GM06990 (cell line): ENCODE data around the gene BFSP2.
"Not testable (repeated sequence)": the region's sequence is repeated elsewhere in the genome, so short reads cannot be mapped to it uniquely, and the experiment has no call there.

Source experiments
- DNase-seq: peaks from one replicate; pipeline ENCODE4 v3.0.0-alpha.2; 2011; ENCODE audit not compliant: insufficient read length; ENCODE audit errors: extremely low read depth
- H3K27me3 ChIP-seq: replicated peaks from 2 replicates; pipeline ENCODE4 v1.6.0; 2011; ENCODE audit warnings: low read length; ENCODE audit not compliant: control insufficient read depth, insufficient read depth
- H3K36me3 ChIP-seq: 2 replicates; pipeline ENCODE4 v1.5.1; 2011; ENCODE audit warnings: low read length; ENCODE audit not compliant: control insufficient read depth, insufficient read depth
- H3K4me3 ChIP-seq: replicated peaks from 2 replicates; pipeline ENCODE4 v1.5.1; 2011; ENCODE audit warnings: low read depth, mild to moderate bottlenecking, control low read depth, low read length
- TF ChIP-seq, protein P1 (sequence below): IDR thresholded peaks from 2 replicates; pipeline ENCODE4 v1.5.1; 2011; ENCODE audit warnings: low read length, control low read depth, mild to moderate bottlenecking, inconsistent platforms; ENCODE audit not compliant: insufficient read depth, poor library complexity, severe bottlenecking

BFSP2 gene

DNA sequence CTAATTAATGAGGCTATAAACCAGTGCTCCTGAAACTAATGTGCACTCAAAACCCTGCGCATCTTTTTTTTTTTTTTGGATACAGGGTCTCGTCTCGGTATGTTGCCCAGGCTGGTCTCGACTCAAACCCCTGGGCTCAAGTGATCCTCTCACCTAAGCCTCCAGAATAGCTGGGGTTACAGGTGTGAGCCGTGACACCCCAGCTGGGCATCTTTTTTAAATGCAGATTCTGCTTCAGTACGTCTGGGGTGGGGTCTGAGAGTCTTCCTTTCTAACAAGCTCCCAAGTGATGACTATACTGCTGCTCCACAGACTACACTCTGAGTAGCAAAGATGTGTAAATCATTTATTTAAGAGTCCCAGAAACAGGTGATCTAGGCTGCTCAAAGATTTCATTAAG lies 73.0 kb downstream of the BFSP2 start:
- Histone ChIP-seq H3K36me3 (no peaks in the 10 kb centered on the region), H3K4me3 (no peak overlapping the region), H3K27me3 (no peaks in the 10 kb centered on the region)
- DNase-seq, result no peak
- TF ChIP-seq, protein P1, sequence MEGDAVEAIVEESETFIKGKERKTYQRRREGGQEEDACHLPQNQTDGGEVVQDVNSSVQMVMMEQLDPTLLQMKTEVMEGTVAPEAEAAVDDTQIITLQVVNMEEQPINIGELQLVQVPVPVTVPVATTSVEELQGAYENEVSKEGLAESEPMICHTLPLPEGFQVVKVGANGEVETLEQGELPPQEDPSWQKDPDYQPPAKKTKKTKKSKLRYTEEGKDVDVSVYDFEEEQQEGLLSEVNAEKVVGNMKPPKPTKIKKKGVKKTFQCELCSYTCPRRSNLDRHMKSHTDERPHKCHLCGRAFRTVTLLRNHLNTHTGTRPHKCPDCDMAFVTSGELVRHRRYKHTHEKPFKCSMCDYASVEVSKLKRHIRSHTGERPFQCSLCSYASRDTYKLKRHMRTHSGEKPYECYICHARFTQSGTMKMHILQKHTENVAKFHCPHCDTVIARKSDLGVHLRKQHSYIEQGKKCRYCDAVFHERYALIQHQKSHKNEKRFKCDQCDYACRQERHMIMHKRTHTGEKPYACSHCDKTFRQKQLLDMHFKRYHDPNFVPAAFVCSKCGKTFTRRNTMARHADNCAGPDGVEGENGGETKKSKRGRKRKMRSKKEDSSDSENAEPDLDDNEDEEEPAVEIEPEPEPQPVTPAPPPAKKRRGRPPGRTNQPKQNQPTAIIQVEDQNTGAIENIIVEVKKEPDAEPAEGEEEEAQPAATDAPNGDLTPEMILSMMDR, result no peak

DNA sequence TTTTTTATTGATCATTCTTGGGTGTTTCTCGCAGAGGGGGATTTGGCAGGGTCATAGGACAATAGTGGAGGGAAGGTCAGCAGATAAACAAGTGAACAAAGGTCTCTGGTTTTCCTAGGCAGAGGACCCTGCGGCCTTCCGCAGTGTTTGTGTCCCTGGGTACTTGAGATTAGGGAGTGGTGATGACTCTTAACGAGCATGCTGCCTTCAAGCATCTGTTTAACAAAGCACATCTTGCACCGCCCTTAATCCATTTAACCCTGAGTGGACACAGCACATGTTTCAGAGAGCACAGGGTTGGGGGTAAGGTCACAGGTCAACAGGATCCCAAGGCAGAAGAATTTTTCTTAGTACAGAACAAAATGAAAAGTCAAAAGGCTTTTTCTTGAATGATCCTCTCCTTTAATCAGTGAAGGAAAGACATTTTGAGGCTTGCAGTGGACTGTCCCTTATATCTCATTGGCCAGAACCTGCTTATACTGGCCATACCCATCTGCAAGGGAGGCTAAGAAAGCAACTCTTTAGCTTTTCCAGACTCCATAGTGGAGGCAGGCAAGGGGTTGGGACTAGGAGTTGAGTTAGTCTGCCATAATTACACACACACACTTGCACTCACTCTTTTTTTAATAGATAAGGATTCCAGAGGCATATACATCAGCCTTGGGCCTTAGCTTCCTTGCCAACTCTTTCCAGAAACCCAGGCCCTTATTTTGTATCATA lies 73.8 kb downstream of the BFSP2 start:
- not testable (repeated sequence) for H3K27me3 ChIP-seq, H3K4me3 ChIP-seq, H3K36me3 ChIP-seq, DNase-seq

DNA sequence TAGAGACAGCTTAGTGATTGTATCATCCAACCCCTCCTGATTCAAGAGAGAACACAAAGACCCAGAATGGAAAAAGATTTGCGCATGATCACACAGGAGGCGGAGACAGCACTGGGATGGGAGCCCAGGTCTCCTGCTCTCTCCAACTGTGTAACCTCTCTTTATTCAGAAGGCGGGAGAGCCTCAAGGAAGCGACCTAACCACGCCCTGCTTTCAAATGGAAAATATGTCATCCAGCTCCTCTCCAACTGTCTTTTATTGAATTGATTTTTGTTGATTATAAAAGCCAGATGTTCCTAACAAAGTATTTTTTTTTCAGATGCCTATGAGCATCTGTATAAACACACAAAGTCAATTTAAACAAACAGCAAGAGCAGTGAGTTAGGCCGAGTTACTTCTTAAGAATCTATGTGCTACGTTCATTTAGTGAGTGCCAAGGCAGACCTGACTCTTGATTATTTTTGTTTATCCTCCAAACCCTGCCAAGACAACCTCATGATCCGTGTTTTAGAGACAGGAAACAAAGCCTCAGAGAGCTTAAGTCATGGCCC lies 74.5 kb downstream of the BFSP2 start:
- no peak for DNase-seq
- TF ChIP-seq, protein P1, result no peak
- H3K4me3 ChIP-seq, result no peak overlapping the region

DNA sequence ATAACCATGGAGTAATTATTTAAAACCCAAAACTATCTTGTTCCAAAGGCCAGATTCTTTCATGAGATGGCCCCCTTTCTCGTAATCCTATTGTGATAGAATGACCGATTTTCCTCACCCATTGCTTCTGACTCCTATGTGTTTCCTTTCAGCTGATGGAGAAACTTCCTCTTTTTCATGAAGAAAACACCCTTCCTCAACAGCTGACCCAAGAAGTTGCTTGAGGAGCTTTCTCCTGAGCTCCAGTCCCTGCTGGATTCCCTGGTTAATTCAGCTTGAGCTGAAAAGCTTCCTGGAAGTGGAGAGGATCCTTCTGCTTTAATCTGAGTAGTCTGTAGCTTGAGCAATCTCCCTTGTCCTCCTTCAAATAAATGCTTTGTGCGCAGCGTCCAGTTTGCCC lies 75.0 kb downstream of the BFSP2 start:
- H3K36me3 ChIP-seq, result no peaks in the 10 kb centered on the region
- TF ChIP-seq, protein P1, result no peak
- no peaks in the 10 kb centered on the region for H3K27me3 ChIP-seq
- no peak for DNase-seq
- H3K4me3 ChIP-seq, result no peak overlapping the region

More for the DNA sequence above, 74.5 kb downstream of the BFSP2 start:
- no peaks in the 10 kb centered on the region for H3K27me3 ChIP-seq
- H3K36me3 ChIP-seq, result no peaks in the 10 kb centered on the region

DNA sequence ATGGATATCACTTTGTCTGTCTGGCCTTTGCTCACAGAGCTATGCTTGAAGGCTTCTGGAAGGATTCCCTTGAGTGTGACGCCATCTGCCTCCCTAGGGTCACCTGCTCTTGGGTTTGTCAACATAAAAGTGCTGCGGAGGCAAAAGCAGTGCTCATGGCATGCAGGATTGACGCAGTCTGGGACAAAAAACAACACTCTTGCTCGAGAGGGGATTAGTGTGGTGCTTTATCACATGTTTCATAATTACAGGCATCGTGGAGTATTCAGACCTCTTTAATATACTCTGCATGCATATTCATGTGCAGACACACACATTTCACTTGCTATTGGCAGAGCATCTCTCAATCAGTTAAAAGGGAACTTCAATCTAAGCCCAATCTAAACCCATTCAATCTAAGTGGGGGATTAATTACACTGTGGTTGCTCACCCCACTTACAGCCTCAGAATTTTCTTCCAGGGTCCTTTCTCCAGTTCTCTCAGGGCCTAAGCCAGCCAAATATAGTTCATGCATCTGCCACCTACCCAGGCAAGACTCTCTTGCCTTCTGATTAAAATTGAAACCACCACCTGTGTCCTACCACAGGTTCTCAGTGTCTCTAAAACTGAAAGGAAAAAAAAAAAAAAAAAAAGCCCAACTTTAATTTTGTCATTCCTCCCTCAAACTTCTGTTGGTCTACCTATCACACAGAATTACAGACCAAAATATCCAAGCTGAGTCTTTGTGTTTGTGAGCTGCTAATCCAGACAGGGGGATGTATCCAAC lies 75.6 kb downstream of the BFSP2 start:
- Histone ChIP-seq H3K27me3 (no peaks in the 10 kb centered on the region), H3K36me3 (no peaks in the 10 kb centered on the region), H3K4me3 (no peak overlapping the region)
- DNase-seq, result peak; percentile 71
- TF ChIP-seq, protein P1, result no peak

DNA sequence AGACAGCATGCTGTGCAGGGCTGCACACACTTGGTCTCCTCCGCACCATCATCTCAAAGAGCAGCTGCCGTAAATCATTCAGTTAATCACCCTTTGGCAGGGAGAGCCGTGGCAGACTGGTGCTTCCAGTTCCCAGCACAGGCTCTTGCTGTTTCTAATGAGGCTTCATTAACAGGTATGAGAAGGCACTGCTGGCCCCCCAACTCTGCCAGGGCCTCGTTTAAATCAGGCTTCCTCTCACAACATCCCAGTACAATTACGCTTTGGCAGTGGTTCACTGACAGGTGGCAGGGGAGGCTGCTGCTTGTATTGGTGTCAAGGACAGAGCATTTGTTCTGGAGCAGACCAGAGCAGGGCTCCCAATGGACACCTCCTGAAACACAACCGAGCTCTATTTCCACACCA lies 77.1 kb downstream of the BFSP2 start:
- Histone ChIP-seq H3K4me3 (peak overlapping the region; percentile 18; the same call in 1 of the 2 replicates), H3K27me3 (no peaks in the 10 kb centered on the region), H3K36me3 (no peaks in the 10 kb centered on the region)
- no peak for DNase-seq
- TF ChIP-seq, protein P1, result no peak
